Cerebellar nuclear complex (tissue), 1 donor: ENCODE results near the gene KRTAP29-1.
"Not testable (repeated sequence)": the region's sequence is repeated elsewhere in the genome, so short reads cannot be mapped to it uniquely, and the experiment has no call there.

Experiments
- DNase-seq, 2 experiments: peaks; one replicate each; lab custom pipeline; 2025; lab: John Stamatoyannopoulos, UW

The KRTAP29-1 gene

DNA sequence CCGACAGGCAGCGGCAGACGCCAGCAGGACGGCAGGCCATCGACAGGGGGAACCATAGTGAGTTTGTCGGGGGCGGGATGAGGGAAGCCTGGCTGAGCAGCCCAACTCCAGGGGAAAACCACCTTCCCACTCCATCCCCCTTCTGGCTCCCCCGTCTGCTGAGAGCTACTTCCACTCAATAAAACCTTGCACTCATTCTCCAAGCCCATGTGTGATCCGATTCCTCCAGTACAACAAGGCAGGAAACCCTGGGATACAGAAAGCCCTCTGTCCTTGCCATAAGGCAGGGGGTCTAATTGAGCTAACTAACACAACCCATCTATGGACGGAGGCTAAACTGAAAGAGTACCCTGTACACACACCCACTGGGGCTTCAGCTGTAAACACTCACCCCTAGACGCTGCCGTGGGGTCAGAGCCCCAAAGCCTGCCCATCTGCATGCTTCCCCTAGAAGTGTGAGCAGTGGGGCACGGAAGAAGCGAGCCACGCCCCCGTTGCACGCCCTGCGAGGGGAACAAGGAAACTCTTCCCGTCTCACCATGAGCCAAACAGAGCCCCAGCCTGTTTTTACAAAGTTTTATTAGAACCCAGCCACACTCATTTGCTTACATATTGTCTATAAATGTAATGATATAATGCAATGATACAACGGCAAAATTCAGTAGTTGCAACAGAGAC, 4.1 kb downstream of the KRTAP29-1 start:
- no peak for DNase-seq

DNA sequence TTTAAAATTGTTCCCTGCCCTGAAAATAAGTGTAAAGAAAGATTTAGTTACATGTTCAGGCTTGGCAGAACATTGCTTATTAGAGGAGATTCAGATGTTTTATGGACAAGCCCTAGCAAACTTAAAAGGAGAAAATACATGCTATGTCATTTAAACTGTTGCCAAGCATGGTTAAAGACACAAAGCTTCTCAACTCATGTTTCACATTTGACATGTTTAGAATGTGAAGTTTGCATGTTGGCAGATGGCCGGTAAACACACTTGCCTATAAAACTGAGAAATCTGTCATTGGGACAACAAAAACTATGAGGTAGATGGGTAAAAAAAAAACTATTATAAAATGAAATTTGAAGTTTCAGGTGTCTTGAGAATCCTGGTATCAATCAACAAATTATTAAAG, 5.8 kb downstream of the KRTAP29-1 start:
- no peak for DNase-seq

DNA sequence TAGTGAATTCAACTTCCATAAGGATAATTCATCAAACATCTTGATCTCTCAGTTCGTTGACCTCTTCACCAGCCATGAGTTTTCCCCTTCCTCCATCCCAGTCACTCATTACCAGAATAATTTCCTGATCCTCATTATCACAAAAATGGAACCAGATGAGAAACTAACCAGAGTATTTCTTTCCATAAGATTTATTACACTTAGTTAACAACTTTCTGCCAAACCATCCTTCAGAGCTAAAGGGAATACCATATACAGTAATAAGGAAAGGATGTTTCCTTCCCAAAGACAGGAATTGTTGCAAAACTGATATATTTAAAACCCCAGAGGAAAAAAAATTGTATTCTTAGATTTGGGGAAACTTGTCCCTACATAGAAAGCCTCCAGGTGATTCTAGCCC, 8.6 kb downstream of the KRTAP29-1 start:
- no peak for DNase-seq

DNA sequence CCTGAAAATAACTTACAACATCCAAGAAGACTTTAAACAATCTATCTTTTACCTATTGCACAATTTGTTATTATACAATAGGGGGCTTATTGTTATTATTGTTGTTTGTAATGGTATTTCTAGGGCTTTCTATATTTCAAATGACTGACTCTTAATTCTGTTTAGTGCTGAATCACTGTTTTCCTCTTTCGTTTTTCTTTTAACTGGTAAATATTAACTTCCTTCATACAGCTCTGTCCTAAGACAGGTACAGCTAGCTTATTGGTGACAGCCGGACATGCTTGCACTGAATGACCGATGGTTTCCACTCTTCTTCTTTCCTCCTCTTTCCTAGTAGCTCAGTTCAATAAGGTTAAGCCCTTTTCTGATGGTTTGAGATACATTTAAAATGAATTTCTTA, 15.6 kb downstream of the KRTAP29-1 start:
- DNase-seq = no peak

DNA sequence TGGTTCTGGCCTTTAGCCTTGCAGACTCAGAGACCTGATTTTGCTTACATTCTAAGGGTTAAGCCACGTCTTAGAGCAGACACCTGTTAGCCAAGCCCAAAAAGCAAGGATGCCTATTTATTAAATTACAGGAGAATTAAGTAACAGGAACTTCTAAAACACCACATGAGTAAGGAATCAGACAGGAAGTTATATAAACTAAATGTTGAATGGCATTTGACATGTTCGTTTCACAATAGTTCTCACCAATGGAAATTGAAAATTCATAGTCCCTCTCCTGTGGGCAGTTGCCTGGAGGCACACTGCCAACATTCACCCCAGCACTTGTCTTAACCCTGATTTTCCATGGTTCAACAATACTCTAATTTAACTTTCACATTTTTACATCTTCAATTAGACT, 18.1 kb downstream of the KRTAP29-1 start:
- no peak for DNase-seq

DNA sequence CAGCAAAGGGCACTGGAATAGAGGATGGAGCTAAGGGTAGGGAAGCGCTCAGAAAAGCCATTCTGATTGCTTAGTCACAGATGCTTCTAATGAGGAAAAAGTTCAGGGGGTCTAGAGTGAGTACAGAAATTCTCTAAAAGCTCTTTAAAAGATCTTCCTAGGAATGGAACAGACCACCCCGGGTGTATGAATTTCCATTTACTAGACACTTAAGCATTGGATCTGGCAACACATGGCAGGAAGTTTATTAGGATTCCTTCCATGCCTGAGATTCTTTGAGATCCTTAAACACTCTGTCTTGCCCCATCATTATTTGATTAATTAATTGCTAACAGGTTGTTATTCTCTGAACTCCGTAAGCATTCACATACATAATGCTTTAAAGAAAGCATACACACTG, 18.6 kb downstream of the KRTAP29-1 start:
- no peak for DNase-seq

DNA sequence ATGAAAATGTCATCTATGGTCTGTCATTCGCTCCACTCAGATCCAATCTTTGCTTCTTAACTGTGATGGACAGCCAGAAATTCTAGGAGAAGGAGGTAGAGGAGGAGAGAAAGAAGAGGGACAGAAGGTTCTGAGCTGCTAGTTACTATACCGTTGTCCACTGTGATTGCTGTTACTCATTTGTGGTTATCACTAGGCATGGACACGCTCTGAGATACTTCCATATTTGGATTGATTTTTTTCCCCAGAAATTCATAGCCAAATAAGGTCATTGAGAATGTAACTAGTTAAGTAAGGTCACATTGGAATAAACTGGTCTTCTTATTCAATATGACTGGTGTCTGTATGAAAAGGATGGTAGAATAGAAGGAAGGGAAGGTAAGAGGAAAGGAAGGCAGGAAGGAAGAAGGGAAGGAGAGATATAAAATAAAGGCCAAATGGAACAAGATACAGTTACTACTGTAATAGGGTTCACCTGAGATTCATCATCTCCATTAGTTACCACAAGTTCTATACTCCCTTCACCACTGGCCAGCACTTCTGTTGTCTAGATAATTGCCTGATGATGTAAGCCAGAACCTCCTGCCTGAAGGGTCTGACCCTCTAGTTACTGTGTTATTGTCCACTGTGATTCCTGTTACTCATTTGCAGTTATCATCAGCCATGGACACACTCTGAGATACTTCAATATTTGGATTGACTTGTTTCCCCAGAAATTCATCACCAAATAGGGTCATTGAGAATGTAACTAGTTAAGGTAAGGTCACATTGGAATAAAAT, 24.3 kb downstream of the KRTAP29-1 start:
- DNase-seq = no peak

DNA sequence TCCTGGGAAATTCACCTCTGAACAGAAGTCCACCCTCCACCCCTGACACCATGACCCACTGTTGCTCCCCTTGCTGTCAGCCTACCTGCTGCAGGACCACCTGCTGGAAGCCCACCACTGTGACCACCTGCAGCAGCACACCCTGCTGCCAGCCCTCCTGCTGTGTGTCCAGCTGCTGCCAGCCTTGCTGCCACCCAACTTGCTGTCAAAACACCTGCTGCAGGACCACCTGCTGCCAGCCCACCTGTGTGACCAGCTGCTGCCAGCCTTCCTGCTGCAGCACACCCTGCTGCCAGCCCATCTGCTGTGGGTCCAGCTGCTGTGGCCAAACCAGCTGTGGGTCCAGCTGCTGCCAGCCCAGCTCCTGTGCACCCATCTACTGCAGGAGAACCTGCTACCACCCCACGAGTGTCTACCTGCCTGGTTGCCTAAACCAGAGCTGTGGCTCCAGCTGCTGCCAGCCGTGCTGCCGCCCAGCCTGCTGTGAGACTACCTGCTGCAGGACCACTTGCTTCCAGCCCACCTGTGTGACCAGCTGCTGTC, 26.9 kb downstream of the KRTAP29-1 start, which contains the start of gene KRTAP9-7:
Gene KRTAP9-7, plus strand, starts transcription at position 51 of the 543 bp plus-strand sequence. Its CDS starts 0 bp downstream, at position 51.
- DNase-seq = not testable (repeated sequence)

DNA sequence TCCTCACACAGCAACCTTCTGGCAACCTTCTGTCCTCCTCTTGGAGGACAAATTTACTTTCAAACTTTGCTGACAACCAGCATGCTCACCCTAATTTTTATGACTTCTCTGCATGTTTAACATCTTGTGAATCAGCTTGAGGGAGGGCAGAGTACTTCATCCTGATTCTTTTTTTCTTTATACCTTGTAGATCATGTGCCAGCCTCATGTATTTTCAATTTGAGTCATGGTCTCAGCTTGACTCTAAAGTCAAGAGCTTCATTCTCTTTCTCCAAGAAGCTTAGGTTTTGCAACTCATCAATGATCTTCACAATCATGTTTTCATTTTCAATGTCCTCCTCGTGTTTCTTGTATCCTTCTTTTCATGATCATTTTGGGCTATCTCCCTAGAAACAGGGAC, 30.8 kb downstream of the KRTAP29-1 start:
- DNase-seq = no peak

DNA sequence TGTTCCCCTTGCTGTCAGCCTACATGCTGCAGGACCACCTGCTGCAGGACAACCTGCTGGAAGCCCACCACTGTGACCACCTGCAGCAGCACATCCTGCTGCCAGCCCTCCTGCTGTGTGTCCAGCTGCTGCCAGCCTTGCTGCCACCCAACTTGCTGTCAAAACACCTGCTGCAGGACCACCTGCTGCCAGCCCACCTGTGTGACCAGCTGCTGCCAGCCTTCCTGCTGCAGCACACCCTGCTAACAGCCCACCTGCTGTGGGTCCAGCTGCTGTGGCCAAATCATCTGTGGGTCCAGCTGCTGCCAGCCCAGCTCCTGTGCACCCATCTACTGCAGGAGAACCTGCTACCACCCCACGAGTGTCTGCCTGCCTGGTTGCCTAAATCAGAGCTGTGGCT, 31.3 kb downstream of the KRTAP29-1 start:
- not testable (repeated sequence) for DNase-seq

DNA sequence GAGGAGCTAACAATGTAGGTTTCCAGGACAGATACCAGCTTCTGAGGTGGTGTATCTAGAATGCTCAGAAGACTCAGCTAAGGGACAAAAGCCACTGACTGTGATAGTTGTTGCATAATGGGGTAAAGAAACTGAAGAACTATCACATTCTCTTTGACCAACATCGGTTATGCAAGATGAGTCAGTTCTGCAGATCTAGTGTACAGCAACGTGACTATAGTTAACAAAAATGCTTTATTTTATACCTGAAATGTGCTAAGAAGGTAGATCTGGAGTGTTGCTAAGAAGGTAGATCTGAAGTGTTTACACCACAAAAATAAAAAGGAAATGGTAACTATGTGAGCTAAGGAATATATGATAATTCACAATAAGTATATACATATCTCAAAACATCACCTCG, 34.9 kb downstream of the KRTAP29-1 start:
- no peak for DNase-seq

DNA sequence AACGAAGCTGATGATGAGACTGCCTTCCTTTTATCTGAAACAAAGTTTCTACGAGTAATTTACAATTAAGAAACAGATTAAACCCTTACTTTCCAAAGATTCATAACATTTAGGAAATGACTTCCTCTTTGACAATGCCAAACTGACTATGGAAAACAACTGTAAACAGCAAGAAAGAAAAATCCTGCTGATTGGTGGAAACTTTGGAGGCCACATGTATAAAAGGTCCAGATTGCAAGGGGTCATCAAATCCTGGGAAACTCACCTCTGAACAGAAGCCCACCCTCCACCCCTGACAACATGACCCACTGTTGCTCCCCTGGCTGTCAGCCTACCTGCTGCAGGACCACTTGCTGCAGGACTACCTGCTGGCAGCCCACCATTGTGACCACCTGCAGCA, 37.6 kb downstream of the KRTAP29-1 start, which contains the start of gene KRTAP9-6:
Gene KRTAP9-6, plus strand, starts transcription at position 301 of the 400 bp plus-strand sequence. Its CDS starts 0 bp downstream, at position 301.
- DNase-seq = no peak

DNA sequence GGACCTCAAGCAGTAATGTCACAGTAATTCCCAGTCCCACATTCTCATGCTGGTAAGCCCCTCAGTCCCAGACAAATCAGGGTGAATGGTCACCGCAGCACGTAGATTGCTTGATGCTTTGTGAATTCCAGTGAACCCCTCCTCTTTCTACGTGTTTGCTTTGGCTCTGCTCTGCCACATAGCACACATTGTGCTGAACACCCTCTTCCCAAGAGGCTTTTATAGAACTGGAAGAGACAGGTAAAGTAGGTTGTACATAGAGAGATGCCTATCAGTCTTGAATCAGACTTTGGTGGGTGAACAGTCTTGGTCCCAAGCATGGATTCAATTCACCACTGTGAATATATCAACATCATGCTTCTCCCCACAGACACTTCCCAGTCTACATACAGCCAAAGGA, 38.1 kb downstream of the KRTAP29-1 start:
- DNase-seq = no peak

DNA sequence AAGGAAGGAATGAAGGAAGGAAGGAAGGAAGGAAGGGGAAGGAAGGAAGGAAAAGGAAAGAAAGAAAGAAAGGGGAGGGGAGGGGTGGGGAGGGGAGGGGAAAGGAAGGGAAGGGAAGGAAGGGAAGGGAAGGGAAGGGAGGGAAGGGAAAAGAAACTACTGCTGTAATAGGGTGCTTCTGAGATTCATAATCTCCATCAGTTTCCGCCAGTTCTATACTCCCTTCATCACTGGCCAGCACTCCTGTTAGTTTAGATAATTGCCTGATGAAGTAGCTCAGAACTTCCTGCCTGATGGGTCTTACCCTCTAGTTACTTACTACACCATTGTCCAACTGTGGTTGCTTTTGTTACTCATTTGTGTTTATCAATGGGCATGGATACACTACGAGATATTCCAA, 39.4 kb downstream of the KRTAP29-1 start:
- DNase-seq = no peak

DNA sequence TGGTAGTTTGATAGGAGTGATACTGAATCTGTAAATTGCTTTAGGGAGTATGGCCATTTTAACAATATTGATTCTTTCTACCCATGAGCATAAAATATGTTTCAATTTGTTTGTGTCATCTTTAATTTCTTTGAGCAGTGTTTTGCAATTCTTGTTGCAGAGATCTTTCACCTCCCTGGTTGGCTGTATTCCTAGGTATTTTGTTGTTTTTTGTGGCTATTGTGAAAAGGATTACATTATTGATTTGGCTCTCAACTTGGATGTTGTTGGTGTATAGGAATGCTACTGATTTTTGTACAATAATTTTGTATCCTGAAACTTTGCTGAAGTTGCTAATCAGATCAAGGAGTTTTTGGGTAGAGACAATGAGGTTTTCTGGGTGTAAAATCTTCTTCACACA, 44.2 kb downstream of the KRTAP29-1 start:
- DNase-seq = no peak

DNA sequence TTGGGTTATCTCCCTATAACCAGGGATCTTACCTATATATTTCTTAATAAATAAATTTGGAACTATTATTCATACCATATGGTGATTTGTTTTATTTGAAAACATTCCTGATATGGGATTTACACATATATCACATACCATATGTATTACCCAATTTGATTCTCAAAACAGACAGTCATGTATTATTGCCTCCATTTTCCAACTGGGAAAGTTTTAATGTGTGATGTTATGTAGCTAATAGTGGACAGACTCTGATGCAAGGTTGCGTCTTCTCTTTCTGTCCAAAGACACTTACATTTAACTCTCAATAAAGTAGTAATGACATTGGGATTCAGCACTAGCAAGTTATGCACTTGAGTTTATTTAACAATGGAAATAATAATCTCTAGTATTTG, 46.4 kb downstream of the KRTAP29-1 start:
- DNase-seq = no peak

DNA sequence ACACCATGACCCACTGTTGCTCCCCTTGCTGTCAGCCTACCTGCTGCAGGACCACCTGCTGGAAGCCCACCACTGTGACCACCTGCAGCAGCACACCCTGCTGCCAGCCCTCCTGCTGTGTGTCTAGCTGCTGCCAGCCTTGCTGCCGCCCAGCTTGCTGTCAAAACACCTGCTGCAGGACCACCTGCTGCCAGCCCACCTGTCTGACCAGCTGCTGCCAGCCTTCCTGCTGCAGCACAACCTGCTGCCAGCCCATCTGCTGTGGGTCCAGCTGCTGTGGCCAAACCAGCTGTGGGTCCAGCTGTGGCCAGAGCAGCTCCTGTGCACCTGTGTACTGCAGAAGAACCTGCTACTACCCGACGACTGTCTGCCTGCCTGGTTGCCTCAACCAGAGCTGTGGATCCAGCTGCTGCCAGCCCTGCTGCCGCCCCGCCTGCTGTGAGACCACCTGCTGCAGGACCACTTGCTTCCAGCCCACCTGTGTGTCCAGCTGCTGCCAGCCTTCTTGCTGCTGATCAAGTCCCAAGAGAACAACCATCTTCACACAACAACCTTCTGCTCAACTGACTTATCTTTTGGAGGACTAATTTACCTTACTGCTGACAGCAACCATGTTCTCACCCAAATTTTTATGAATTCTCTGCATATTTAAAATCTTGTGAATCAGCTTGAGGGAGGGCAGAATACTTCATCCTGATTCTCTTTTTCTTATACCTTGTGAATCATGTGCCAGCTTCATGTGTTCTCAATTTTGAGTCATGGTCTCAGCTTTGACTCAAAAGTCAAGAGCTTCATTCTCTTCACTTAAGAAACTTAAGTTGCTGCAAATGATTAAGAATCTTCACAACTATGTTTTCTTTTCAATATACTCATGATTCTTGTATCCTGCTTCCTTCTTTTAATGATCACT, 47.0 kb downstream of the KRTAP29-1 start, which contains the start of gene KRTAP9-9:
Gene KRTAP9-9, plus strand, starts transcription at position 4 of the 910 bp plus-strand sequence.
- not testable (repeated sequence) for DNase-seq

DNA sequence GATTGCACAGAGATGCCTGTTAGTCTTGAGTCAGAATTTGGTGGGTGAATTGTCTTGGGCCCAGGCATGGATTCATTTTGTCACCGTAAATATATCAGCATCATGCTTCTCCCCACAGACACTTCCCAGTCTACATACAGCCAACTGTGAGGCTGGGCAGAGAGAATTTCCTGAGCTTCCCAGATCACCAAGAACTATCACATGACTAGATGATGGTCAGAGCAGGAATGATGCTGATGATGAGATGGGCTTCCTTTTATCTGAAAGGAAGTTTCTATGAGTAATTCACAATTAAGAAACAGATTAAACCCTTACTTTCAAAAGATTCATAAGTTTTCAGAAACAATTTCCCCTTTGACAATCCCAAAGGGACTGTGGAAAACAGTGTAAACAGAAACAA, 47.8 kb downstream of the KRTAP29-1 start:
- no peak for DNase-seq
